Esophagus muscularis mucosa (tissue), 3 donors: ENCODE data around the gene B4GALT5.

Experiments
- POLR2A ChIP-seq: fragments of 450-650 bp; IDR thresholded peaks from one replicate; pipeline ENCODE4 v1.6.1; 2017; ENCODE audit warnings: antibody characterized with exemption, moderate library complexity, mild to moderate bottlenecking, low read depth
- POLR2AphosphoS5 ChIP-seq, 2 donors: sonication (generic); formaldehyde crosslinking; IDR thresholded peaks; one replicate each; pipeline ENCODE4 v1.6.1; 2017; ENCODE audit warnings: antibody characterized with exemption in 2 of 2
- TF ChIP-seq, protein P1 (sequence below), 3 experiments: fragments of 200-600 bp in 2 of 3; fragments of 450-650 bp in 1 of 3; sonication (generic) in 2 of 3; IDR thresholded peaks; one replicate each; pipeline ENCODE4 v1.5.1; 2017 to 2019; ENCODE audit warnings: antibody characterized with exemption in 3 of 3, mild to moderate bottlenecking in 2 of 3, moderate library complexity in 1 of 3

DNA sequence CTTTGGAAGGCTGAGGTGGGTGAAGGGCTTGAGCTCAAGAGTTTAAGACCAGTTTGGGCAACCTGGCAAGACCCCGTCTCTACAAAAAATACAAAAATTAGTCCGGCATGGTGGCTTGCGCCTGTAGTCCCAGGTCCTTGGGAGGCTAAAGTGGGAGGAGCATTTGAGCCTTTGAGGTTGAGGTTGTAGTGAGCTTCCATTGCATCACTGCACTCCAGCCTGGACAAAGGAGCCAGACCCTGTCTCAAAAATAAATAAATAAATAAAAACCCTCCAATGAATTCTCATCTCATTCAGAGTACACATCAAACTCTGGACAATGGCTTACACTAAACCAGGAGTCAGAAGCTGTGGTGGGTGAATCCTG lies 31.8 kb downstream of the B4GALT5 start:
- TF ChIP-seq, protein P1, sequence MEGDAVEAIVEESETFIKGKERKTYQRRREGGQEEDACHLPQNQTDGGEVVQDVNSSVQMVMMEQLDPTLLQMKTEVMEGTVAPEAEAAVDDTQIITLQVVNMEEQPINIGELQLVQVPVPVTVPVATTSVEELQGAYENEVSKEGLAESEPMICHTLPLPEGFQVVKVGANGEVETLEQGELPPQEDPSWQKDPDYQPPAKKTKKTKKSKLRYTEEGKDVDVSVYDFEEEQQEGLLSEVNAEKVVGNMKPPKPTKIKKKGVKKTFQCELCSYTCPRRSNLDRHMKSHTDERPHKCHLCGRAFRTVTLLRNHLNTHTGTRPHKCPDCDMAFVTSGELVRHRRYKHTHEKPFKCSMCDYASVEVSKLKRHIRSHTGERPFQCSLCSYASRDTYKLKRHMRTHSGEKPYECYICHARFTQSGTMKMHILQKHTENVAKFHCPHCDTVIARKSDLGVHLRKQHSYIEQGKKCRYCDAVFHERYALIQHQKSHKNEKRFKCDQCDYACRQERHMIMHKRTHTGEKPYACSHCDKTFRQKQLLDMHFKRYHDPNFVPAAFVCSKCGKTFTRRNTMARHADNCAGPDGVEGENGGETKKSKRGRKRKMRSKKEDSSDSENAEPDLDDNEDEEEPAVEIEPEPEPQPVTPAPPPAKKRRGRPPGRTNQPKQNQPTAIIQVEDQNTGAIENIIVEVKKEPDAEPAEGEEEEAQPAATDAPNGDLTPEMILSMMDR (IDR thresholded peaks at IDR 0.05) = no peak
- TF ChIP-seq POLR2A (no peak), POLR2AphosphoS5 (IDR thresholded peaks at IDR 0.05) (no peak)
